ENCODE measurements around the gene PMM2. TPM values are rescaled to one million over a fixed set of nuclear protein-coding genes. Genes with fewer than 3 reads are reported as not detected.

PMM2 gene
- total and polyA plus RNA-seq, 9 of the 15 experiments (the other 6 are each of a cell fraction or from before 2014, with no cell fraction given), result 5.6 to 42.7 (median 25.9) TPM

GRCh38 chr16:8797364-8798173 is at the start of gene PMM2, which contains the start of gene TMEM186 (continued):
- TF ChIP-seq REST (IDR thresholded peaks at IDR 0.05; ENCODE audit: borderline replicate concordance) (no peak), REST (CRISPR knock-in tag; IDR thresholded peaks at IDR 0.05; ENCODE audit: low read depth) (no peak), ETV5 (CRISPR knock-in tag; IDR thresholded peaks at IDR 0.05; ENCODE audit: low read depth) (peak; percentile 70), CBX8 (IDR thresholded peaks at IDR 0.05; ENCODE audit: borderline replicate concordance, extremely low read depth, low read depth, low read length, poor library complexity, severe bottlenecking) (no peak), RAD21 (CRISPR knock-in tag; conservative IDR thresholded peaks at IDR 0.05 in 1 of 2, IDR thresholded peaks at IDR 0.05 in 1 of 2) (no peak), ZNF124 (CRISPR knock-in tag; IDR thresholded peaks at IDR 0.05) (no peak), TCF7 (IDR thresholded peaks at IDR 0.05; ENCODE audit: borderline replicate concordance) (no peak), ZNF239 (CRISPR knock-in tag; IDR thresholded peaks at IDR 0.05) (no peak), ZFP36 (IDR thresholded peaks at IDR 0.05; ENCODE audit: low read depth, low read length, partially characterized antibody) (no peak), NFRKB (IDR thresholded peaks at IDR 0.05; ENCODE audit: low read depth) (no peak), TRIM28 (IDR thresholded peaks at IDR 0.05) (no peak), SETDB1 (IDR thresholded peaks at IDR 0.05; ENCODE audit: low read length) (no peak), SIX5 (IDR thresholded peaks at IDR 0.05; ENCODE audit: borderline replicate concordance in 1 of 2, insufficient read depth in 1 of 2, low read depth in 1 of 2, low read length in 2 of 2) (peak; percentile 49 to 55; a peak in 2 of 4 replicates), SMARCC2 (IDR thresholded peaks at IDR 0.05; ENCODE audit: low read depth) (no peak), ZC3H11A (IDR thresholded peaks at IDR 0.05; ENCODE audit: low read depth, low read length) (no peak), ZKSCAN3 (CRISPR knock-in tag; IDR thresholded peaks at IDR 0.05) (no peak)
- TF ChIP-seq, protein P1, sequence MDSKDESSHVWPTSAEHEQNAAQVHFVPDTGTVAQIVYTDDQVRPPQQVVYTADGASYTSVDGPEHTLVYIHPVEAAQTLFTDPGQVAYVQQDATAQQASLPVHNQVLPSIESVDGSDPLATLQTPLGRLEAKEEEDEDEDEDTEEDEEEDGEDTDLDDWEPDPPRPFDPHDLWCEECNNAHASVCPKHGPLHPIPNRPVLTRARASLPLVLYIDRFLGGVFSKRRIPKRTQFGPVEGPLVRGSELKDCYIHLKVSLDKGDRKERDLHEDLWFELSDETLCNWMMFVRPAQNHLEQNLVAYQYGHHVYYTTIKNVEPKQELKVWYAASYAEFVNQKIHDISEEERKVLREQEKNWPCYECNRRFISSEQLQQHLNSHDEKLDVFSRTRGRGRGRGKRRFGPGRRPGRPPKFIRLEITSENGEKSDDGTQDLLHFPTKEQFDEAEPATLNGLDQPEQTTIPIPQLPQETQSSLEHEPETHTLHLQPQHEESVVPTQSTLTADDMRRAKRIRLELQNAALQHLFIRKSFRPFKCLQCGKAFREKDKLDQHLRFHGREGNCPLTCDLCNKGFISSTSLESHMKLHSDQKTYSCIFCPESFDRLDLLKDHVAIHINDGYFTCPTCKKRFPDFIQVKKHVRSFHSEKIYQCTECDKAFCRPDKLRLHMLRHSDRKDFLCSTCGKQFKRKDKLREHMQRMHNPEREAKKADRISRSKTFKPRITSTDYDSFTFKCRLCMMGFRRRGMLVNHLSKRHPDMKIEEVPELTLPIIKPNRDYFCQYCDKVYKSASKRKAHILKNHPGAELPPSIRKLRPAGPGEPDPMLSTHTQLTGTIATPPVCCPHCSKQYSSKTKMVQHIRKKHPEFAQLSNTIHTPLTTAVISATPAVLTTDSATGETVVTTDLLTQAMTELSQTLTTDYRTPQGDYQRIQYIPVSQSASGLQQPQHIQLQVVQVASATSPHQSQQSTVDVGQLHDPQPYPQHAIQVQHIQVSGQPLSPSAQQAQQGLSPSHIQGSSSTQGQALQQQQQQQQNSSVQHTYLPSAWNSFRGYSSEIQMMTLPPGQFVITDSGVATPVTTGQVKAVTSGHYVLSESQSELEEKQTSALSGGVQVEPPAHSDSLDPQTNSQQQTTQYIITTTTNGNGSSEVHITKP (IDR thresholded peaks at IDR 0.05; ENCODE audit: partially characterized antibody), result no peak

Data from K562 (cell line).